ENCODE measurements around the gene HINT1.

GRCh38 chr5:131198625-131199024, 33.6 kb upstream of the HINT1 start:
- TF ChIP-seq ESRRA (CRISPR knock-in tag; IDR thresholded peaks at IDR 0.05; ENCODE audit: borderline replicate concordance): no peak
- TF ChIP-seq CTCF (IDR thresholded peaks at IDR 0.05): no peak
- no peak for TF ChIP-seq CBFB (CRISPR knock-in tag; IDR thresholded peaks at IDR 0.05; ENCODE audit: low read depth)
- TF ChIP-seq ZBTB21 (CRISPR knock-in tag; IDR thresholded peaks at IDR 0.05; ENCODE audit: borderline replicate concordance): no peak
- no peak for TF ChIP-seq NR1H2 (CRISPR knock-in tag; IDR thresholded peaks at IDR 0.05)
- no peak for TF ChIP-seq NR2C2 (CRISPR knock-in tag; IDR thresholded peaks at IDR 0.05)
- no peak for TF ChIP-seq ATF3 (CRISPR knock-in tag; conservative IDR thresholded peaks at IDR 0.05)
- TF ChIP-seq TCF7 (CRISPR knock-in tag; IDR thresholded peaks at IDR 0.05; ENCODE audit: low read depth): no peak
- TF ChIP-seq CREM (CRISPR knock-in tag; IDR thresholded peaks at IDR 0.05): no peak
- no peak for TF ChIP-seq IRF2 (CRISPR knock-in tag; IDR thresholded peaks at IDR 0.05; ENCODE audit: borderline replicate concordance, low read depth)
- no peak for TF ChIP-seq USF1 (CRISPR knock-in tag; IDR thresholded peaks at IDR 0.05)
- no peak for TF ChIP-seq MLX (CRISPR knock-in tag; IDR thresholded peaks at IDR 0.05)

Data from WTC11 (cell line).